ENCODE results near the gene TENM4.

Gene TENM4

GRCh38 chr11:79220171-79220570 is 220.7 kb downstream of the TENM4 start:
- peaks cover 15% of the 10 kb centered on the region for H3K9me3 Mint-ChIP-seq
- no peak for TF ChIP-seq CTCF (IDR thresholded peaks at IDR 0.05)
- no peak overlapping the region for H3K27ac Mint-ChIP-seq
- DNase-seq = no peak
- H3K4me3 Mint-ChIP-seq = no peak overlapping the region
- no peaks in the 10 kb centered on the region for H3K27me3 Mint-ChIP-seq (ENCODE audit: low read depth, poor library complexity)
- H3K36me3 Mint-ChIP-seq (ENCODE audit: low read depth) = peaks cover 42% of the 10 kb centered on the region
- peaks cover 6% of the 10 kb centered on the region for H3K4me1 Mint-ChIP-seq

GRCh38 chr11:79219186-79220045 is 221.4 kb downstream of the TENM4 start:
- Mint-ChIP-seq H3K9me3 (peaks cover 15% of the 10 kb centered on the region), H3K27ac (no peak overlapping the region), H3K36me3 (ENCODE audit: low read depth) (peaks cover 49% of the 10 kb centered on the region), H3K4me1 (peaks cover 6% of the 10 kb centered on the region), H3K27me3 (ENCODE audit: low read depth, poor library complexity) (no peaks in the 10 kb centered on the region), H3K4me3 (no peak overlapping the region)
- TF ChIP-seq CTCF (IDR thresholded peaks at IDR 0.05) = no peak
- no peak for DNase-seq

GRCh38 chr11:79212741-79213190 is 228.1 kb downstream of the TENM4 start:
- peak; percentile 48 for DNase-seq
- no peak for TF ChIP-seq CTCF (IDR thresholded peaks at IDR 0.05)
- Mint-ChIP-seq H3K4me1 (peaks cover 24% of the 10 kb centered on the region), H3K9me3 (no peaks in the 10 kb centered on the region), H3K27me3 (ENCODE audit: low read depth, poor library complexity) (no peaks in the 10 kb centered on the region), H3K27ac (peak overlapping the region; percentile 86), H3K36me3 (ENCODE audit: low read depth) (peaks cover 42% of the 10 kb centered on the region), H3K4me3 (peak overlapping the region; percentile 54)

- DNase-seq = no peak
- H3K9me3 Mint-ChIP-seq = no peaks in the 10 kb centered on the region
- TF ChIP-seq CTCF (IDR thresholded peaks at IDR 0.05) = no peak
- no peak overlapping the region for H3K4me3 Mint-ChIP-seq
- H3K27me3 Mint-ChIP-seq (ENCODE audit: low read depth, poor library complexity) = no peaks in the 10 kb centered on the region
- peaks cover 31% of the 10 kb centered on the region for H3K36me3 Mint-ChIP-seq (ENCODE audit: low read depth)
- H3K27ac Mint-ChIP-seq = no peak overlapping the region
- peaks cover 24% of the 10 kb centered on the region for H3K4me1 Mint-ChIP-seq
Observed at GRCh38 chr11:79209540-79210266, 231.1 kb downstream of the TENM4 start.

- H3K9me3 Mint-ChIP-seq = no peaks in the 10 kb centered on the region
- H3K27me3 Mint-ChIP-seq (ENCODE audit: low read depth, poor library complexity) = no peaks in the 10 kb centered on the region
- no peak overlapping the region for H3K4me3 Mint-ChIP-seq
- TF ChIP-seq CTCF (IDR thresholded peaks at IDR 0.05) = no peak
- H3K4me1 Mint-ChIP-seq = peaks cover 15% of the 10 kb centered on the region
- DNase-seq = no peak
- peak overlapping the region; percentile 40 for H3K27ac Mint-ChIP-seq
- H3K36me3 Mint-ChIP-seq (ENCODE audit: low read depth) = peaks cover 27% of the 10 kb centered on the region
Observed at GRCh38 chr11:79208126-79208525, 232.7 kb downstream of the TENM4 start.

All from nephron progenitor cell (in vitro differentiated cells).